Activated CD4-positive, CD25-positive, alpha-beta regulatory T cell treated with anti-CD3 and anti-CD28 coated beads, Interleukin-2, amount 50 U/mL, for 72 hours (primary cell): ENCODE measurements around the gene SIRPA.

Source experiments
- DNase-seq: peaks from one replicate; pipeline ENCODE4 v3.0.0; 2021

Gene SIRPA

GRCh38 chr20:1935696-1936366 is 40.6 kb downstream of the SIRPA start:
- DNase-seq: no peak

DNA sequence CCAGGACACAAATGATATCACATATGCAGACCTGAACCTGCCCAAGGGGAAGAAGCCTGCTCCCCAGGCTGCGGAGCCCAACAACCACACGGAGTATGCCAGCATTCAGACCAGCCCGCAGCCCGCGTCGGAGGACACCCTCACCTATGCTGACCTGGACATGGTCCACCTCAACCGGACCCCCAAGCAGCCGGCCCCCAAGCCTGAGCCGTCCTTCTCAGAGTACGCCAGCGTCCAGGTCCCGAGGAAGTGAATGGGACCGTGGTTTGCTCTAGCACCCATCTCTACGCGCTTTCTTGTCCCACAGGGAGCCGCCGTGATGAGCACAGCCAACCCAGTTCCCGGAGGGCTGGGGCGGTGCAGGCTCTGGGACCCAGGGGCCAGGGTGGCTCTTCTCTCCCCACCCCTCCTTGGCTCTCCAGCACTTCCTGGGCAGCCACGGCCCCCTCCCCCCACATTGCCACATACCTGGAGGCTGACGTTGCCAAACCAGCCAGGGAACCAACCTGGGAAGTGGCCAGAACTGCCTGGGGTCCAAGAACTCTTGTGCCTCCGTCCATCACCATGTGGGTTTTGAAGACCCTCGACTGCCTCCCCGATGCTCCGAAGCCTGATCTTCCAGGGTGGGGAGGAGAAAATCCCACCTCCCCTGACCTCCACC is 42.2 kb downstream of the SIRPA start:
- DNase-seq: no peak

DNA sequence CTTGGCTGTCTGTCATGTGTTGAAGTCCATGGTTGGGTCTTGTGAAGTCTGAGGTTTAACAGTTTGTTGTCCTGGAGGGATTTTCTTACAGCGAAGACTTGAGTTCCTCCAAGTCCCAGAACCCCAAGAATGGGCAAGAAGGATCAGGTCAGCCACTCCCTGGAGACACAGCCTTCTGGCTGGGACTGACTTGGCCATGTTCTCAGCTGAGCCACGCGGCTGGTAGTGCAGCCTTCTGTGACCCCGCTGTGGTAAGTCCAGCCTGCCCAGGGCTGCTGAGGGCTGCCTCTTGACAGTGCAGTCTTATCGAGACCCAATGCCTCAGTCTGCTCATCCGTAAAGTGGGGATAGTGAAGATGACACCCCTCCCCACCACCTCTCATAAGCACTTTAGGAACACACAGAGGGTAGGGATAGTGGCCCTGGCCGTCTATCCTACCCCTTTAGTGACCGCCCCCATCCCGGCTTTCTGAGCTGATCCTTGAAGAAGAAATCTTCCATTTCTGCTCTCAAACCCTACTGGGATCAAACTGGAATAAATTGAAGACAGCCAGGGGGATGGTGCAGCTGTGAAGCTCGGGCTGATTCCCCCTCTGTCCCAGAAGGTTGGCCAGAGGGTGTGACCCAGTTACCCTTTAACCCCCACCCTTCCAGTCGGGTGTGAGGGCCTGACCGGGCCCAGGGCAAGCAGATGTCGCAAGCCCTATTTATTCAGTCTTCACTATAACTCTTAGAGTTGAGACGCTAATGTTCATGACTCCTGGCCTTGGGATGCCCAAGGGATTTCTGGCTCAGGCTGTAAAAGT is 43.5 kb downstream of the SIRPA start:
- no peak for DNase-seq

- DNase-seq: no peak
These were observed 44.0 kb downstream of the SIRPA start for GRCh38 chr20:1939270-1939595.

DNA sequence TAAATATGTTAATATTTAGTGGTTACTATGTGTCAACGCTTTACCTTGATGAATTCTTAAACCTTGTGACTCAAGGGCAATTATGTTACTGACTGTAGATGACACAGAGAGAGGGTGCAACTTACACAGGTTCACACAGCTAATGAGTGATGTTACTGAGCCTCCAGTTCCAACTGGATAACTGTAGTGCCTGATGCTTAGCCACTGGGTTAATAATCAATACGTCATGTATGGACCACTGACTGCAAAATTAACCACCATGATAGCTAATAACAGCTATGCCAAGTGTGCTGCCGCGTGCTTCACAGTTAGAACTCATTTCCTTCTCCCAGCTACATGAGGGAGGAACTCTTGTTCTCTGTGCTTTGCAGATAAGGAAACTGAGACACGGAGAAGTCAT is 45.4 kb downstream of the SIRPA start:
- no peak for DNase-seq

- DNase-seq: no peak
These were observed 46.0 kb downstream of the SIRPA start for GRCh38 chr20:1941226-1941625.

- DNase-seq: no peak
These were observed 46.9 kb downstream of the SIRPA start for GRCh38 chr20:1942061-1942460.

DNA sequence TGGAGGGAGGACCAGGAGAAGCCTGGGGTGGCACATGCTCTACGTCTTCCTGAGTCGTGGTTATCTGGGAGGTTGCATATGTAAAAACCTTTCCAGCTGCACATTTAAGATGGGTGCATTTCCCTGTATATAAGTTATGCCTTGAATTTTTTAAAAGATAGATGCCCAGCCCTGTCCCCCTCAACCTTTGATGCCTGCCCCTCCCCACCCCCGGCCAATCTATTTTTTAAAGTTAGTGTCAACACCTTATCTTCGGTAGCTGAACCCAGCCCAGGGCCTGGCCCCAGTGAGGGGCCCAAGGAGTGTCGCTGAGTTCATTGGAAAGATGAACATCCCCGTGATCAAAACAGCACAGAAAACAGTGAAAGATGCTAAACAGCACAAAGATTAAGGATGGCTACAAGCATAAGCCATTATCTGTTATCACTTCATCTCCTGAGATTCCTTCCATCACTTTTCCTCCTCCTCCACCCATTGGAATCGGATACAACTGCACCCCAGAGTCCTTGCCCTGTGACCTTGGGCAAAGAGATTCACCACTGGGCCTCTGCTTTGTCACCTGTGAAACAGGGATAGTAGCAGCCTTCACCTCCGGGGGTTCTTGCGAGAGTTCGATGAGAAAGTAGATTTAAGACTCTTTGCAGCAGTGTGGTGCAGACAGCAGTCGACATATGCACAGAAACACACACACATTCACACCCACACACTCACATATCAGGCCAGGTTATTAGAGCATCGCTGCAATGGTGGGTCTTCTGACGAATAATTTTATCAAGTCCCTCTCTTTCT is 47.5 kb downstream of the SIRPA start:
- no peak for DNase-seq

DNA sequence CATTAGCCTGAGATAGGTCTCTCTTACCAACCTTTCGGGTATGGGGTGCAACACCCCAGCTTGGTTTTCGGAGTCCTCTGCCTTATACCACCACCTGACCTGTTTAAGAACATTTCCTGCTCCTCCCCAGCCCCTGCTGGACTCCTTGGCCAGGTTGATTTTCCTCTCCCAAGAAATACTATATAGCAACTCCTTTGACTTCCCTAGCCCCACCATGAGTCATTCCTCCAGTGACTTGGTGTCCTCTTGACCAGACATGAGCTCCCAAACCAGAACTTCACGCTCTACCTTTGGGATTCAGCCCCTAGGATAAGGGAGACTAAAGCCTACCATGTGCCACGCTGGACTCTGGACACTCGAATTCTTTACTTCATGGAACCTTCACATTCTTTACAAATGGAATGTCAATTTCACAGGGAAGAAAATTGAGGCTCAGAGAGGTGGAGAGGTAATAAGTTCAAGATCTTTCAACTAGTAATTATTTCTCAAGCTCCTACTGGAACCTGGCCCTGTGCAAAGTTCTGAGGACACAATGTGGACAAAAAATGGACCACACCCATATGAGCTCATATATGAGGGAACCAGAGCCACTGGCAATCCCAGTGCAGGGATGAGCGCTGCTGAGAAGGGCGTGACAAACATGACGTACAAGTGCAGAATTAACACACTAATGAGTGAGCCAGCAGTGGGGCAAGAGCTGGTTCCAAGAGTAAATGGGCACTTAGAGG is 48.2 kb downstream of the SIRPA start:
- no peak for DNase-seq

DNA sequence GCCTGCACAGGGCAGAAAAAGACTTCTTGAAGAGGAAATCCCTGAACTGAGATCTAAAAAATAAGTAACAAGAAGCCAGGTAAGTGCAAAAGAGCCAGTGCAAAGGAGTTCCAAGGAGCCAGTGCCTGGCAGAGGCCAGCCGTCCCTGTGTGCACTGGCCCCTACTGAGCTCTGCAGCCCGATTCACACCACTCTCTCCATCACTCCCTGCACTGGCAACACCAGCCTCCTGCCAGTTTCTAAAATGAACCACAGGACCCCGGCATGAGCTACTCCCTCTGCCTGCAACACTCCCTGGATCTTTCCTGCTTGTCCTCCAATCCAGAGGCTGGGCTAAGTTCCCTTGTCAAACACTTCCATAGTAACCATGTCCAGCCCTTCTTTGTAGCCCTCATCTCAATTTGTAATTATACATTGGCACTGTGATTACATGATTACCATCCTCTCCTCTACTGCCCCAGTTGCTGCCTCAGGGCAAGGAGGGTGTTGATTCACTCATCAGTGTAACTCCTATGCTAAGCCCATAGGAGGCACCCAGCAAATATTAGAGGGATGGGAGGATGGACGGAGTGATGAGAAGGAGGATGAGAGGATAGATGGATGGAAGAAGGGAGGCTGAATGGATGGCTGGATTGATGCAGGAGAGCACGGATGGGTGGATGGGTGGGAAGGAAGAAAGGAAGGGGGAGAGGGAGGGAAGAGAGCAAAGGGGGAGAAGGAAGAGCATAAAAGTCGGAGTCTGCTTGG is 49.3 kb downstream of the SIRPA start:
- DNase-seq: no peak

- no peak for DNase-seq
These were observed 50.0 kb downstream of the SIRPA start for GRCh38 chr20:1945134-1945618.

GRCh38 chr20:1945660-1946059 is 50.5 kb downstream of the SIRPA start:
- DNase-seq: no peak

- DNase-seq: no peak
These were observed 51.2 kb downstream of the SIRPA start for GRCh38 chr20:1946442-1946761.

DNA sequence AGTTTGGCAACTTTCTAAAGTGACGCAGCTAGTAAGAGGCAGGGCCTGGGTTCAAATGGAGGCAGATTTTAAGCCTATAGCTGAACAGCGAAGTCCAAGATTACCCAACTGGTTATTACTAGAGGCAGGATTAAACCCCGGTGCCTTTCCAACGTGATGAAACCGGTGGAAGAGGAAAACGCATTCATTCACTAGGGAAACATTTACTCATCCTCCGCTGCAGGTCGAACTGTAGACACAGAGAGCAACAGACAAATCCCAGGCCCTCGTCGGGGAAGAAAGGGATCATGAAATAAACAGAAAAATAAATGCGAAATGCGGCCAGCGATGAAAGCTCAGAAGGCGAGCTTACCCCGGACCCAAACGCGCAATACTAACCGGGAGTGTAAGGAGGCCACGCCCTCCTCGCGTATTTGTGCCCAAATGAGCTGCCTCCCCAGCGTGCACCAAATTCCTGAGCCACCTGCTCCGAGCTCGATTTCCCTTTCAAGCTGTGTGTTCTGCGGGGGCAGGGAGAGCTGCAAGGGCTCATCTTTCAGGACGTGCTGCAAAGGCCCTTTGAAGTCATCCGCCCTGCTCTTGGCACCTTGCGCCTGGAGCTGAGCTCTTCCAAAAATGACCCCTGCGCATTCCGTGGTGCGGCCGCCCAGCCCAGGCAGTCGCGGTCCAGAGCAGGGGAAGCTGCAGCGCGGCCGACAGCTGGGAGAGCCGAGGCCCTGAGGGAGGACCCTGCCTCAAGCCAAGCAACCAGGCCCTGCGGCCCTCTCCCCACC is 51.7 kb downstream of the SIRPA start:
- DNase-seq: no peak

- DNase-seq: no peak
These were observed 52.3 kb downstream of the SIRPA start for GRCh38 chr20:1947535-1947846.

- no peak for DNase-seq
These were observed 54.3 kb downstream of the SIRPA start for GRCh38 chr20:1949347-1950100.

DNA sequence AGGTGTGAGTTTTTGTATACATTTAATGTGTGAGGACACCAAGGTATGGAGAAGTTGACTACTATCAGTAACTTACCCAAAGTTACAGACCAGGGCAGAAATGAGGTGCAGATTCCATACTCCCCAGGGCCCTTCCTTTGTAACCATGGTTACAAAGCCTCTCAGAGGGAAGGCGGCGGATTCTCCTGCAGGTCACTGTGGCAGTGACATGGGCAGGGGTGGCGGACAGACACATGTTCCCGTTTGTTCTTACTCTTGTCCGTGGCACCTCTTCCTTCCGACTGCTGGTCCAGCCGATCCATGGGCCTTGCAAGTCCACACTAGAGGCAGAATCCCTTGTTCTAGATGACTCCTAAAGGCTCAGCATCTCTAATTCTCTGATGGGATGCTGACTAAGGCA is 55.6 kb downstream of the SIRPA start:
- no peak for DNase-seq

- no peak for DNase-seq
These were observed 56.4 kb downstream of the SIRPA start for GRCh38 chr20:1951436-1952115.

DNA sequence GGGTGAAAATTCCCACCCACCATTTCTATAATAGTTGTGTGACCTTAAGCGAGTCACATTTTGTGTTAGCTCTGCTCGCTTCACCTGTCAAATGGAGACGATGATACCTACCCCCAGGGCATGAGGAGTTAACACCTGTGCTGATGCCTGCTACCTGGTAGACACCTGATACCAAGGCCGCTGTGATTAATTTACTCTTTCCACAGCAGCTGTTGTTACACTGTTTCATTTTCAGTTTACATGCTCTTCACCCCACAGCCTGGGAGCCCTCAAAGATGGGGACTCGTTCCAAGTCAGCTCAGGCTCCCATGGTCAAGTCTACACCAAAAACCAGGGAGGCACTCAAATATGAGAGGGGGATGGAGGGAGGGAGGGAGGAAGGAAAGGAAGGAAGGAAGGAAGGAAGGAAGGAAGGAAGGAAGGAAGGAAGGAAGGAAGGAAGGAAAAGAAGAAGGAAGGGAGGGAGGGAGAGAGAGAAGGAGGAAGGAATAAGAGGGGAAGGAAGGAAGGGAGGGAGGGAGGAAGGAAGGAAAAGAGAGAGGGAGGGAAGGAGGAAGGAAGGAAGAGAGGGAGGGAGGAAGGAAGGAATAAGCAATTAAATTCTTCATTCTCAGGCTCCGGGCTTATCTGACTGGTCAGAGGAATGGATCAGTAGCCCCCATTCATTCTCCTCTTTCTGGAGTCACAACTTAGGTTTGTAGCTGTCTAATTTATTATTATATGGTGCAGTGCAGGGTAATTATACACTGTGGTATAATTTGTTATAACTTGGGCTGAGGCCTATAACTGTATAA is 57.7 kb downstream of the SIRPA start:
- DNase-seq: no peak
